ENCODE data around the gene ERBB4.
"Not testable (repeated sequence)": the region's sequence is repeated elsewhere in the genome, so short reads cannot be mapped to it uniquely, and the experiment has no call there.

Gene ERBB4

GRCh38 chr2:212042562-212042961 lies 496.0 kb downstream of the ERBB4 start:
- no peak for DNase-seq

- DNase-seq, result no peak
These were observed 501.5 kb downstream of the ERBB4 start for GRCh38 chr2:212037062-212037461.

DNA sequence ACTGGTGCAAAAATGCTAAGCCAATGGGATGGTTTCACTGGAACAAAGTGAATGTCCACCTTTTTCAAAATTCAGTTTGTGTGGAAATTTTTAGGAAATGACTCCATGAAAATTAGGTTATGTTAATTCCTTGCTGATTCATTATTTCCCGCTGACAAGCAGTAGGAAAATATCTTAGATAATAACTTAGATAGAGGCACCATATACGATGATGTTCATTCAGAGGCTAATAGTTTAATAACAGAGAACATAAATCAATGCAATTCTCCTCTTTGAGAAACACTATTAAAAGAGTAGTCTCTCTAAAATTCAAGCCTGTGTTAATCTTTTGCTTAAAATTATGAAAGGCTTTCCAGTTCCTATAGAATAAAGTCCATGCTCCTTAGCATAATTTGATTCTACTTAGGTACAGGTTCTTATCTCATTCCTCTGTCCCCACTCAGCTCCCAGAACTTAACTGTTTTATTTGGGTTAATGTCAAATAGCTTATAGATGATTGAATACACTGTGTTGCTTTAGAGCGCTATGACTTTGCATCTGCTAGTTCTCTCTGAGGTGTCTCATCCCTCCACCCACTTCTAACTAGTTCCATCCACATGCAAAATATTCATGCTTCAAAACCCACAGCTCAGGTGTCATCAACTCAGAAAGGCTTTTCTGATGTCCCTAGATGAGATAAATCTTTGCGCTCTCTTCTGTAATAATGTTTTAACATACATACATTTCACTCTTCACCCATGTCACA lies 503.6 kb downstream of the ERBB4 start:
- no peak for DNase-seq

DNA sequence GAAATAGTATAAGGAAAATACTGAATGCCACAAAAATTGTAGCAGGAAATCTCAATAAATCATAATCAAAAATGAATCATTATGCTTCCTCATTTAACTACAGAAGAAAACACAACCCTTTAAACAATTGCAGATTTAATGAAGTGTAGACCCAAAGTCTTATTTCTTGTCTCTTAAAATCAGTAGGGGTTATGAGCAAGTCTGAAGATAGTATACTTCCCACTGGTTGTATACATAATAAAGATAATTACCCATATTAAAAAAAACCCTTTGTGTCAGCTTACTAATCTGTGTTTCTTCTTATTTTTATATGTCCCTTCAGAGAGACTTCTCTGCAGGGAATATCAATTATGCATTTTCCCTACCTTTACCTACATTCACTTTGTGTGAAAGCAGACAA lies 504.7 kb downstream of the ERBB4 start:
- no peak for DNase-seq

DNA sequence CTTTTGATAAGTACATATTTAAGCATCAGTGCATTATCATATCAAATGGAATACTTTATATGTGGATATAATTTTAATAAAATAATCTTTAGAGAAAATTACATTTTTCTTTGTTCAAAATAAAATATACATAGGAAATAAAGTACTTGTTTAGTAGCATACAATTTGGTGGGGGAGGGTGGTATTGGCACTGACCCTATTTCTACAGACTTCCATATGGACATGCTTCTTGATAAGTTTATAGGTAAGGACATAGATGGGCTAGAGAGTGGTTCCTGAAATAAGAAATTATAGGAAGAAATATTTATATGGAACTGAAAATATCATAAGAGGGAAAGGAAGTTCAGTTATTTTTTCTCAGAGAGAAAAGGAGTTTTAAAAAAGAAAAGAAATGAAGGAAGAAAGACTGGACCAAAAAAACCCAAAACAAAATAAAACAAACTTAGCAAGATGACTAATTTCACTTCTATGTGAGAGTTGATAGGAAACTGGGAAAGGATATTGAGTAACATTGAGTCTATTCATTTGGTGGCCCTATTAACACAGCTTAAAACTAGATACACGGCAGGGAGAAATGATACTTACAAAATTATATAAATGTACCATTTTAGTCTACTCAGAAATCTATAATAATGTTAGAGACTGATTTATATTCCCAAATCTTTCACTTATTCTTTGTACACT lies 505.9 kb downstream of the ERBB4 start:
- DNase-seq, result no peak

GRCh38 chr2:212032032-212032431 lies 506.6 kb downstream of the ERBB4 start:
- DNase-seq, result no peak

- no peak for DNase-seq
These were observed 507.9 kb downstream of the ERBB4 start for GRCh38 chr2:212030709-212031108.

DNA sequence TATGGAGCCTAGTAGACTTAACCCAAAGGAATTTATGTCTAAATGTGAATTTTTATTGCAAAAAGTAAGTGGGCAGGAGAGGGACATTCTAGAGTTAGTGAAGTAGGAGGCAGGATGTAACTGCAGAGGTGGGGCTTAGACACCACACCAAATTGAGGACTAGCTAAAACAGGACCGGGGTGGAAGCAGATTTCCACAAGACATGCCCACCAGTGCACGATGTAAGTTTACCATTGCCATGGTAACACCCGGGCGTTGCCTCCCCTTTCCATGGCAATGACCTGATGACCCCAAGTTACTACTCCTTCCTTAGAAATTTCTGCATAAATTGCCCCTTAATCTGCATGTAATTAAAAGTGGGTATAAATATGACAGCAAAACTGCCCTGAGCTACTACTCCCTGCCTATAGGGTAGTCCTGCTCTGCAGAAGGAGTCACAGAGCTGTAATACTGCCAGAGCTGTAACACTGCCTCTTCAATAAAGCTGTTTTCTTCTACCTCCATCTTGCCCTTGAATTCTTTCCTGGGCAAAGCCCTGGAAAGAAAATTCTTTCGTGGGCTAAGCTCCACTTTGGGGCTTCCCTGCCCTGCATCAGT lies 509.7 kb downstream of the ERBB4 start:
- no peak for DNase-seq

DNA sequence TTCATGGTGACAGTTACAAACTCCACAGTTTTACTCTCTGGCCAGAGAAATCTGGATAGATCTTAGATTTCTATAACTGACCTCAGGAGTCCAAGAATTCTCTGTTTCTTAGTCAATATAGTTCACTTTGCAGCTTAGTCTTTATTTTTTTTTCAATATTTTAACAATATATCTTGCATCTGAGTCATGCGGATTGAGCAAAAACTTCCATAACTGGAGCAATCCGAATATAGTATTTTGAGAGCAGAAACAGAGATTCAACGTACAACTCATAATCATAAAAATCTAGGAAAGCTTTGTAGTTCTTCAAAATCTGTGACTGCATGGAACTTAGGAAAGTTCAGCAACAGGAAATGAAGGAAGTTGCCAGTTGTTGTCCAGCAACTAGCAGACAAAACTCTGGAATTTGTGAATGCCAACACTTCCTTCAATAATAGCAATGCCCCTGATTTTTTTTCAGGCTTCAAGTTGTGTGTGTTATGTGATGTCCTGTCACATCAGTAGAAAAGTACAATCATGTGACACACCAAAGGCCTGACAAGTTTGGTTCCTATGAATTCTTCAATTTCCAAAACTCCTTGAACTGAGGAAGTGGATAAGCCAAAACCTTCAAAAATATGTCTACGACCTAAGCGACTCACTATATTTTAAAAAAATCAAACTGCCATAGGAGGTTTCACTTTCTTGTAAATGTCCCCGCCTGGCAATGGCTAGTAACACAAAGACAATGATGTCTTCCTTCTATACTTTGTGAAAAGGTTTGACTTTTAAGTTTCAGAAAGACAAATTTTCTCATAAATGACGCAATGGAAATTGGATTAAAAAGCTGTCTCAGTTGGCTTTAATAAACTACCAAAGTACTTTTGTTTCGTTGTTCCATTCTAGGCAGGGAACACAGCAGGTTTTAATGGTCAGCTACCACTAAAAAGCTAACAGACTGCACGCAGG lies 510.6 kb downstream of the ERBB4 start:
- no peak for DNase-seq

DNA sequence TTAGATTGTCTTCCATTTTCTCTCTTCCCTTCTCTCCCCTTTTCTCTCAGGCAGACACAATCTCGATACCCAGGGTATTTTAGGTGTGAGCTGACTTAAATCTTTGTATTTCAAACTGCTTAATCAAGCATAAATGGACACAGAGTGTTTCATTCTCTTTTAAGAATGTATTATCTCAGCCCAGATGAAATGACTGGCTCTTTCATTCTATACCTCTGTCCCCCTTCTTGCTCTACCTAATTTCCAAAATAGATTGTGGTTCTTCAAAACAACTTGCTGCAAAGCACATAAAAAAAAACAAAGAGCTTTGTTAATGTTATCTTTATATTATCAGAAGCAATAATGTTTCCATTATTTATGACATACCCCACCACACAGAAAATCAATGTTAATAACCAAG lies 514.6 kb downstream of the ERBB4 start:
- DNase-seq, result no peak

DNA sequence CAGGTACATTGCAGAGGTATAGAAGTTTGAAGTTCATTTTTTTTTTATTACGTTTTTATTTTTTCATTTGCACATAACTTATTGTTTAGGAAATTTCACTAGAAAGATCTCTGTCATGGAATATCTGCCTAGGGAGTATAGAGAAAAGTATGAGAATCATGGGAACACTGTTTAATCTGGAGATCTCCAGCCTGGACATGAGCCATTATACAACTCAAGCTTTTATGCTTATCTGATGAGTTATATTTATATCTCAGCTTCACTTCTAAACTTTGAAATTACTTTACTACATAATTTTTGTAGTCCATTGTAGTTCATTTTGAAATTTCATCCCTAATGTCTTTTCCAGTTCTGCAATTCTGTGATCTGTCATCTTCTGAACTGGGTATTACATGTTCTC lies 515.6 kb downstream of the ERBB4 start:
- no peak for DNase-seq

GRCh38 chr2:212021947-212022346 lies 516.7 kb downstream of the ERBB4 start:
- no peak for DNase-seq

DNA sequence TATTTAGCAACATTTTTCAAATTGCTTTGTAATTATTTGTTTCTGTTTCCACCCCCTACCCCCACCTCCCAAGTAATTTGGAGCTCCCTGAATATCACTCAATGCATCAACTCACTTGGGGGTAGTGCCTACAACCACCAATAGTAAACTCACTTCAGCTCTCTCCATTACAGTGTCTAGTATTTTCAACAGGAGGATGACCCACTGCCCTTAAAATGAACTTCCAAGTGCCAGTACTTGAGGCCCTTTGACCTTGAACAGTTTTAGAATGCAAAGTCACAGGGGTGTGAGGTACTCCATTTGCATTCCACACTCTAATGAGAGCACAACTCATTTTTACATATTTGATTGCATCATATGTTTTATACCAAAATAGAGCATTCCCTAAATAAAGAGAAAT lies 523.0 kb downstream of the ERBB4 start:
- DNase-seq, result no peak

DNA sequence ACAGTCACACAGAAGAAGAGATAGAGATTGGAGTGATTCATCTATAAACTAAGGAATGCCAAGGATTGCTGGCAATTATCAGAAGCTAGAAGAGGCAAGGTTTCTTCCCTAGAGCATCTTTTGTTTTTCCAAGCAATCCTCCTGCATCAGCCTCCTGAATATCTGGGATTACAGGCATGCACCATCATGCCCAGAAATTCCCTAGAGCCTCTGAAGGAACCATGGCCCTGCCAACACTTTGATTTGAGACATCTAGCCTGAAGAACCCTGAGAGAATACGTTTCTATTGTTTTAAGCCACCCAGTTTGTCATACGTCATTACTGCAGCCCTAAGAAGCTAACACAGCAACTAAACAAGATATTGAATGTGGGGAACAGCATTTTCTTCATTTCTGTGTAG lies 525.0 kb downstream of the ERBB4 start:
- no peak for DNase-seq

GRCh38 chr2:212010305-212010704 lies 528.3 kb downstream of the ERBB4 start:
- DNase-seq, result not testable (repeated sequence)

DNA sequence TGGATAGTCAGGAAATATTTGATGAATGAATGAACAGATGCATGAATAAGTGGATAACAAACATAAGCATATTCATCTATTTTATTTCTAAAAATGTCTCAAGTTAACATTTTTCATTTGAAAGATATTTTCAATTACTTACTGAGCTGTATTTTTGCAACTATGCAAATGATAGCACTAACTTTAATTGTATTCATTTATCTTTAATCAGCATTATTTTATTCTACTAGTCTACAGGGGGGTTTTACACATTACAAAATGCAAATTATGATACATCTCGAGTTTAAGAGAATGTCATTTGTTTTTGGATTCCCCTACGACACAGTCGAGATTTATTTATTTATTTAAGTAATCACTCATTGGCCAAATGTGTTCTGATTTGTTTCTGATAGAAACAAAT lies 530.6 kb downstream of the ERBB4 start:
- no peak for DNase-seq

GRCh38 chr2:212005085-212005671 lies 533.4 kb downstream of the ERBB4 start:
- no peak for DNase-seq

DNA sequence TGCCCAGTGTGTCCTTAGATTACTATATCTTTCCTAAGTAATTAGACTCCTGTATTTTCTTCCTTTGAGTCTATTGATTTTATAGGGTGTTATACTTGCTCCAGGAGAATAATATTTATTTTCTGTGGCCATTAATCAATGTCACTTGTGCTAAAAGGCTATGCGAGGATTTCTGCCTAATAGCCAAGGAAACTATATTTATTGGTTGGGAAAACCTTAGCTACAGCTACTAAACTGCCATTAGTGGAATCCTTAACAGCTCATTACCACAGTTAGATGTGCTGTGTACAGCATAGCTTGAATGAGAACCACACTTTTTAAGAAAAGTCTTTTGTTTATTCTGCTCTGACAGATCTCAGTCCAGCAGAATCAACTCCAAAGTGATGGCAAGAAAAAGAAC lies 537.3 kb downstream of the ERBB4 start:
- DNase-seq, result no peak

- no peak for DNase-seq
These were observed 541.7 kb downstream of the ERBB4 start for GRCh38 chr2:211996857-211997256.

GRCh38 chr2:211994806-211995205 lies 543.8 kb downstream of the ERBB4 start:
- no peak for DNase-seq

GRCh38 chr2:211990335-211990734 lies 548.3 kb downstream of the ERBB4 start:
- no peak for DNase-seq

GRCh38 chr2:211986313-211986712 lies 552.3 kb downstream of the ERBB4 start:
- no peak for DNase-seq

DNA sequence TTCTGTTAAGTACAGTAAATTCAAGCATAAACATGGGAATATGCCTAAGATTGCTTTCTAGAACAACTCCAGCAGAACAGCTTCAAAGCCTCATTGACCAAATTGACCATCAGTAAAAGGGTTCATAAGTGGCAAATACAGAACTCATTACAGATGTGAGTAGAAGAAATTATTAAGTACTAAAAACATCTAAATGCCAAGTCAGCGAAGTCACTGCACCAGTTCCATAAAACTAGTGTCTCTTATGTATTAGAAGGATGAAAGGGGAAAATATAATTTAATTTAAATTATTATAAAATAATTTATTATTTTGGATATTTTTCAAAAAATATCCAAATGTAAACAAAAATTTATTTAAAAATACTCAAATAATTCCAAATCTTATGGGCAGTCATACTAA lies 553.2 kb downstream of the ERBB4 start:
- DNase-seq, result no peak
